ENCODE data around the gene MORN4.

DNA sequence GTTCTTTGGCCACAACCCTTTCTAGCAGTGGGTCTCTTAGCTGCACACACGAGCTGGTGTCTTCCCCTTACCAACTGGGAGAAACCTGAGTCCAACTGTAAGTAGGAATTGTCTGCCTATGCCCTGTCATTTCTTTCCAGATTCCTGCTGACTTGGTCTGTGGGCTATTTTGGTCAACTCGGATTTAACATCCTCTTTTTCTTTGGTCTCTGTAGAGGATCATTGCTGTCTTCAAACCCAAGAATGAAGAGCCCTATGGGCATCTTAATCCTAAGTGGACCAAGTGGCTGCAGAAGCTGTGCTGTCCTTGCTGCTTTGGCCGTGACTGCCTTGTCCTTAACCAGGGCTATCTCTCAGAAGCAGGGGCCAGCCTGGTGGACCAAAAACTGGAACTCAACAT lies 17.4 kb upstream of the MORN4 start:
- no peak for TF ChIP-seq POLR2A (IDR thresholded peaks at IDR 0.05)
- TF ChIP-seq, protein P1, sequence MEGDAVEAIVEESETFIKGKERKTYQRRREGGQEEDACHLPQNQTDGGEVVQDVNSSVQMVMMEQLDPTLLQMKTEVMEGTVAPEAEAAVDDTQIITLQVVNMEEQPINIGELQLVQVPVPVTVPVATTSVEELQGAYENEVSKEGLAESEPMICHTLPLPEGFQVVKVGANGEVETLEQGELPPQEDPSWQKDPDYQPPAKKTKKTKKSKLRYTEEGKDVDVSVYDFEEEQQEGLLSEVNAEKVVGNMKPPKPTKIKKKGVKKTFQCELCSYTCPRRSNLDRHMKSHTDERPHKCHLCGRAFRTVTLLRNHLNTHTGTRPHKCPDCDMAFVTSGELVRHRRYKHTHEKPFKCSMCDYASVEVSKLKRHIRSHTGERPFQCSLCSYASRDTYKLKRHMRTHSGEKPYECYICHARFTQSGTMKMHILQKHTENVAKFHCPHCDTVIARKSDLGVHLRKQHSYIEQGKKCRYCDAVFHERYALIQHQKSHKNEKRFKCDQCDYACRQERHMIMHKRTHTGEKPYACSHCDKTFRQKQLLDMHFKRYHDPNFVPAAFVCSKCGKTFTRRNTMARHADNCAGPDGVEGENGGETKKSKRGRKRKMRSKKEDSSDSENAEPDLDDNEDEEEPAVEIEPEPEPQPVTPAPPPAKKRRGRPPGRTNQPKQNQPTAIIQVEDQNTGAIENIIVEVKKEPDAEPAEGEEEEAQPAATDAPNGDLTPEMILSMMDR (IDR thresholded peaks at IDR 0.05 in 4 of 5, conservative IDR thresholded peaks at IDR 0.05 in 1 of 5) = no peak
